Measurements from ENCODE around the gene AGBL4. TPM values are rescaled to one million over a fixed set of nuclear protein-coding genes. Genes with fewer than 3 reads are reported as not detected.

The AGBL4 gene
- total and polyA plus RNA-seq, 2 of the 4 experiments (the other 2 are of a cell fraction) = not detected

GRCh38 chr1:48943393-48943792 lies 1080.4 kb downstream of the AGBL4 start:
- Histone ChIP-seq H3K36me3 (ENCODE audit: control insufficient read depth, insufficient read depth, low read length) (no peaks in the 10 kb centered on the region), H3K9me3 (ENCODE audit: control insufficient read depth, insufficient read depth, low read length) (peaks cover 15% of the 10 kb centered on the region), H3K4me3 (ENCODE audit: insufficient read depth, low read depth, low read length) (no peak overlapping the region), H3K18ac (ENCODE audit: low read depth, low read length) (no peak overlapping the region), H3K14ac (replicated peaks; ENCODE audit: low read depth, low read length) (no peak overlapping the region), H3K27ac (ENCODE audit: insufficient read depth, low read length) (no peak overlapping the region), H4K20me1 (ENCODE audit: insufficient read depth, low read length) (no peaks in the 10 kb centered on the region), H2BK15ac (ENCODE audit: low read depth, low read length) (no peak overlapping the region), H4K8ac (ENCODE audit: low read depth in 2 of 2, low read length in 2 of 2) (no peak overlapping the region), H2AK9ac (replicated peaks; ENCODE audit: low read depth, low read length, poor library complexity) (no peak overlapping the region), H3K27me3 (ENCODE audit: control insufficient read depth, insufficient read depth, low read length) (no peaks in the 10 kb centered on the region), H3K56ac (ENCODE audit: extremely low read depth, insufficient read depth, low read length) (no peak overlapping the region), H2AFZ (replicated peaks; ENCODE audit: low read length, poor library complexity) (no peak overlapping the region), H3K9ac (ENCODE audit: low read depth, low read length) (no peak overlapping the region), H4K5ac (ENCODE audit: low read depth, low read length) (no peak overlapping the region), H3K4me2 (ENCODE audit: low read depth, low read length) (no peak overlapping the region), H4K91ac (ENCODE audit: insufficient read depth, low read depth, low read length) (no peak overlapping the region), H2BK5ac (ENCODE audit: low read depth, low read length, poor library complexity, severe bottlenecking) (no peak overlapping the region), H3K4ac (ENCODE audit: low read depth, low read length) (no peak overlapping the region), H3K9me1 (ENCODE audit: insufficient read depth, low read length) (no peaks in the 10 kb centered on the region), H3K4me1 (ENCODE audit: control insufficient read depth, insufficient read depth, low read length) (no peaks in the 10 kb centered on the region), H3K23ac (ENCODE audit: low read depth, low read length) (no peak overlapping the region), H2BK20ac (ENCODE audit: low read depth, low read length) (no peak overlapping the region), H2AK5ac (ENCODE audit: low read depth, low read length) (no peak overlapping the region), H3K79me1 (ENCODE audit: low read depth in 1 of 2, low read length in 2 of 2) (no peaks in the 10 kb centered on the region), H2BK120ac (ENCODE audit: low read depth, low read length) (no peak overlapping the region)
- CTCF ChIA-PET = no interaction called here
- no peak for DNase-seq
- in situ Hi-C loops (cut with MboI; ENCODE audit: low sequenced_read_pairs) = no loop called here
- TF ChIP-seq RCOR1 (IDR thresholded peaks at IDR 0.05; ENCODE audit: insufficient replicate concordance, low read length) (no peak), CHD1 (IDR thresholded peaks at IDR 0.05; ENCODE audit: low read depth, low read length) (no peak), MAZ (IDR thresholded peaks at IDR 0.05; ENCODE audit: borderline replicate concordance, low read depth, low read length) (no peak), SMC3 (IDR thresholded peaks at IDR 0.05; ENCODE audit: low read depth, low read length) (no peak), RAD21 (IDR thresholded peaks at IDR 0.05; ENCODE audit: low read length) (no peak), USF2 (IDR thresholded peaks at IDR 0.05; ENCODE audit: low read depth, low read length) (no peak), FOS (IDR thresholded peaks at IDR 0.05; ENCODE audit: low read depth, low read length) (no peak), BHLHE40 (IDR thresholded peaks at IDR 0.05; ENCODE audit: low read depth, low read length) (no peak), CEBPB (IDR thresholded peaks at IDR 0.05; ENCODE audit: low read depth, low read length) (no peak), ELK1 (IDR thresholded peaks at IDR 0.05; ENCODE audit: borderline replicate concordance, low read depth, low read length) (no peak), NFE2L2 (IDR thresholded peaks at IDR 0.05; ENCODE audit: low read depth, low read length) (no peak), CTCF (conservative IDR thresholded peaks at IDR 0.05; ENCODE audit: low read depth, low read length) (no peak), RFX5 (IDR thresholded peaks at IDR 0.05; ENCODE audit: low read depth, low read length) (no peak), MAFK (IDR thresholded peaks at IDR 0.05; ENCODE audit: low read depth, low read length) (no peak), POLR2A (IDR thresholded peaks at IDR 0.05; ENCODE audit: low read depth, low read length) (no peak), MXI1 (IDR thresholded peaks at IDR 0.05; ENCODE audit: borderline replicate concordance, low read depth, low read length) (no peak)
- BruUV-seq (replicated peaks) = no TSS peak
- dilution Hi-C loops (cut with HindIII; ENCODE audit: low sequenced_read_pairs, unreplicated experiment) = no loop called here
- ATAC-seq (ENCODE audit: low read depth) = no peak
- intact Hi-C loops (cut with micrococcal nuclease) = no loop called here
- 0% methylated on average over 1 of the region's 1 CpG; no CpG with 5 or more reads in 1 of the 2 experiments for WGBS, 2 experiments (ENCODE audit: extremely low coverage in 2 of 2, insufficient read length in 1 of 2)
- POLR2A ChIA-PET (ENCODE audit: unreplicated experiment) = no interaction called here
